GM21825 (cell line): ENCODE measurements around the gene ST6GALNAC5.
A peak's percentile ranks its signal among the peaks of the same experiment; 100 is the strongest.
"Not testable (repeated sequence)": the region's sequence is repeated elsewhere in the genome, so short reads cannot be mapped to it uniquely, and the experiment has no call there.

ENCODE experiments used
- ATAC-seq: cut with Tn5 transposase; IDR thresholded peaks from one replicate; pipeline ENCODE4 v1.9.1; 2021; ENCODE audit warnings: mild to moderate bottlenecking, moderate library complexity; ENCODE audit not compliant: unreplicated experiment

Gene ST6GALNAC5

GRCh38 chr1:76866566-76866965, 714 bp upstream of the ST6GALNAC5 start:
- no peak for ATAC-seq

DNA sequence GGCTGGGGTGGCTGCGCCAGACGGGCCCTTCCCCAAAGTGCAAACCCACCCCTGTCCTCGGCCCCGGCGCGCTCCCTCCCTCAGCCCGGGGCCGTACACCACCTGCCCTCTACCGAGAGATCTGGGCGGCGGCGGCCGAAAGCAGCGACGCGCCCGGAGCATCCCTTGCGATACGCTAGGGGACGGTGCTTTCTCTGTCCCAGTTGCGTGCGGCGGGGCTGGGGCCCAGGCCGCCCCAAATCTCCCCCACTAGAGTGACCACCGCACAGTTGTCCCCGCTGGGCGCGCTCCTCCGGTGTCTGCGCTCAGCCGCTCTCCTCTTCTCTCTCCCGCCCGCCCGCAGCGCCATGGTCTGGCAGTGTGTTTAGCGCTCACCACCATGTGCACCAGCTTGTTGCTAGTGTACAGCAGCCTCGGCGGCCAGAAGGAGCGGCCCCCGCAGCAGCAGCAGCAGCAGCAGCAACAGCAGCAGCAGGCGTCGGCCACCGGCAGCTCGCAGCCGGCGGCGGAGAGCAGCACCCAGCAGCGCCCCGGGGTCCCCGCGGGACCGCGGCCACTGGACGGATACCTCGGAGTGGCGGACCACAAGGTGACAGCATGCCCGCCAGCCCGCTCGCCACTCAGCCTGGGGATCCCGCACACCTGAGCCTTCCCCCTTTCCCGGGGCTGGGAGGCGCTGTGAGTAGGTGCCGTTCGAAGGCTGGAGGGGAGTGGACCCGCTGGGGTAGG, 1.0 kb downstream of the ST6GALNAC5 start:
- ATAC-seq: no peak

DNA sequence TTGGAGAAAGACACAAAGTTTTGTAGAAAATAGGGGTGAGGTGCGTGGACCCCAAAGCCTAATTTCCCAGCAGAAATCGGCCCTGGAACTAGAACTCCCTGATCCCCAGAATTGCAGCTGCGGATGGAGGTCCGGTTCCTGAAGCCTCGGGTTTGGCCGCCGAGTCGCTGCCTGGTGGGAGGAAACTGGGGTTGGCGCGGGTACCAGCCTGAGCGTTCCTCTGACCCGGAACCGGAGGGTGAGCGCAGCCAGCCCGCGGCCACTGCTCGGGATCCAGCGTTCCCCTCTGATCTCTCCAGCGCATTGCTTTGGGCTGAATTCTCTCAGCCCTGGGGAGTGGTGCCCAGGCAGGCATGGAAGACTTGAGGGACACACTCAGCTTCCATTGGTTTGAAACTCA, 1.6 kb downstream of the ST6GALNAC5 start:
- ATAC-seq: no peak

- ATAC-seq: no peak
Measured at GRCh38 chr1:76870037-76870436, 2.8 kb downstream of the ST6GALNAC5 start.

DNA sequence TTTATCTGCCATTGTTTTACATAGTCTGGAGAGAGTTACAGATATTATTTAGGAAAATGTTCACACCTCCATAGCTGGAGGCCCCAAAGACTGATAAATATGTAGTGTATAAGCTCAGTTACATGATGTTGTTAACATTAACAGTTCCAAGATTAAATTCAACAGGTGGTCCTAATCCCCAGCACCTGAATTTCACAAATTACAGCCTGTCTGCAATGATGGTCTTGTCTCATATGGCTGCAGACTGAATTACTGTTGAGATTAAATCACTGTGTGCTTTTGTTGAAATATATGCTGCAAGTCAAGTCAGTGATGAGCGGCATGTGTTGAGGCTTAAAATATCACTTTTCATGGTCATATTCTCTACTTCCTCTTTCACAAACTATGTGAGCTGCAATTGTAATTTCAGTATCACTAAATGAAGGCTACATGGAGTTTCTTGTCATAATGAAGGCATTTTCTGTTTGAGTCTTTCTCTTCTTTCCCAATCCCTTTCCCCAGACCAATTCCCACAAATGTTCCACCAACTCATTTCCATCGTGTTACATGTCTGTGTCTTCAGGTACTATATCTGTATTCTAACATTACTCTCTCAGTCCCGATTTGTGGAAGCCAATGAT, 4.2 kb downstream of the ST6GALNAC5 start:
- ATAC-seq: no peak

- ATAC-seq: no peak
Measured at GRCh38 chr1:76872944-76873343, 5.7 kb downstream of the ST6GALNAC5 start.

DNA sequence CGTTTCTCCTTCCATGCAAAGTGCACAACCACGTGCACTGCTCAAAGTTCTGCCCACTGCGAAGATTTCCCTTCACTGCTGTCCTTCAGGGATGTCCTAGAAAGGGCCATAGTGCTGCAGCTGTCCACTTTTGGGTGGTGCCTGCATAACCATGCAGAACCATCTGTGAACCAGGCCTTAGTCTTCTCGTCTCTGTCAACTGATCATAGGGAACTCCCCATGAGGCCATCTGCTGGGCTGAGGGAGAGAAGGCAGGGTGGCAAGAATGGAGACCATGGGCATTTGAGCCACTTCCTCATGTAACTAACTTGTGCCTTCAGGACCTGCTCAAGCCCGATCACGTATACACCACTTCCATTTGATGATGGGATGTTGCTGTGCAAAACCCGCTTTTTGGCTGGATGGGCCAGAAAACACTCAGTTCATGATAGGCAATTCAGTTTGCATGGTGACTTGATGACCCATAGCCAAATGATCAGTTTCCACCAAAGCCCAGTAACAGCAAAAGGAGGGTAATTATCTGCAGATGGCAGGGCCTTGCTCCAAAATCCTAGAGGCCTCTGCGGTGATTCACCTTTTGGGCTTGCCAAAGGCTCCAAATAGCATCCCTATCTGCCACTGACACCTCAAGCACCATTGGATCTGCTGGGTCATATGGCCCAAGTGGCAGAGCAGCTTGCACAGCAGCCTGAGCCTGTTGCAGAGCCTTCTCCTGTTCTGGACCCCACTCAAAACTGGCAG, 9.5 kb downstream of the ST6GALNAC5 start:
- ATAC-seq: no peak

- ATAC-seq: not testable (repeated sequence)
Measured at GRCh38 chr1:76879014-76879413, 11.7 kb downstream of the ST6GALNAC5 start.

GRCh38 chr1:76881762-76882161, 14.5 kb downstream of the ST6GALNAC5 start:
- no peak for ATAC-seq

DNA sequence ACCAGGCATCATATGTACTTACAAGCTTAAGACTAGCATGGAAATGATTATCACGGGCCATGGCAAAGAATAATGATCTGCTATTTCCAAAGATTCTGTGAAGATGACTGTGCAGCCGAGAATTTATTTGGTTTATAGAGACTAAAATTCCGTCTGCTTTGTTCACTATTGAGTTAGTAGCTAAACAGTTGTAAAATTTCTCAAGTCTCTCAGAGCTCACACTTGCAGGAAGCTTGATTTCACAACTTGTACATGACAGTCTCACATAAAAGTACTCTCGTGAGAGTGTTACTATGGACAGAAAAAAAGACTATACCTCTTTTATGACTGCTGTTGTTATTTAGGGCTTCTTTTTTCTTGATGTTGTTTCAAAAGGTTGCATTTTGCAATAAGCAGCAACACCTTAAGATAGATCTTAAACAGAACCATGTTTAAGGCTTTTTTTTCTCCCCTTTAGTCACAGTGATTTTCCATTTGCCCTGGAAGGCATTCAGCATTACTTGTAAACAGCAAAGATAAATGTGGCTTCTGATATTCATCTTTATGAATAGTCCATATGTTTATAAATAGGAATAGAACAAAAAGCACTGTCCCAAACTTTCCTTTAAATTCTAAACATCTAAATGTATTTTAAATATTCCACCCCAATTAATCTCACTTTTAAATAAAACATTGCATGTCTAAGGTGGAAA, 24.8 kb downstream of the ST6GALNAC5 start:
- no peak for ATAC-seq

- ATAC-seq: no peak
Measured at GRCh38 chr1:76892675-76893074, 25.4 kb downstream of the ST6GALNAC5 start.

GRCh38 chr1:76901158-76901767, 34.0 kb downstream of the ST6GALNAC5 start:
- peak; percentile 90 for ATAC-seq

- no peak for ATAC-seq
Measured at GRCh38 chr1:76905876-76906595, 38.8 kb downstream of the ST6GALNAC5 start.

DNA sequence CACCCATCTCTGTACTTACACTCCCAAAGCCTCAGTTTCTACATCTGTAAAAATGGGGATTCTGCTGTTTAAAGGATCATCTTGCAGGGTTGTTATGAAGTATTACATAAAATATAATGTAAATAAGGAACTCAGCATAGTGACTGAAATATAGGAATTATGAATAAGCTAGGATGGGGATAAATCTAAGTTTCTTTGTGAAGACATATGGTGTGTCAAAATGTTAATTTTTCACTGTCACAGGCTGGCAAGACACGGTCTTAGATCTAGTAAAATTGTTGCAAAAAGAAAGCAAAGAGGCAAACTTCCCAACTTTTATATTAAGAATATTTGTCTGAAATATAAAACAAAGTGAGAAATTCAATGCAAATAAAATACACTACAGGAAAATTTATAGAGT, 42.0 kb downstream of the ST6GALNAC5 start:
- no peak for ATAC-seq

GRCh38 chr1:76919085-76919484, 51.8 kb downstream of the ST6GALNAC5 start:
- ATAC-seq: no peak

- ATAC-seq: no peak
Measured at GRCh38 chr1:76921590-76921989, 54.3 kb downstream of the ST6GALNAC5 start.

DNA sequence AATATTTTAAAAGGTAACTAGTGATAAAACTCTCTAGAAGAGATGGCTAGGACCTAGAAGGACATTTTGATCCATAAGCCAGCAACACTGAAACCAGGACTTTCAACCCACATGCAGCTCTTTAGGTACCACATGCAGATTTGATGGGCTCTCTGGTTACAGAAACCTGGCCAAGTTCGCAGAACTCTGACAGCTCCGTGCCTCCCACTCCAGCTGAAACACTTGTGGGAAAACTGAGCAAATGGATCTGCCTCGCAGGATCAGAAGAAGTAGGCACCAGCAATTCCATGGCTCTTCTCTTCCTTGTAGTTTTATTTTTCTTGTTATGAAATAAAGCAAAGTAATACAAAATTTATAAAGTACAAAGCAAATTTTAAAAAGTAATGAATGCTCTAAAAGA, 58.5 kb downstream of the ST6GALNAC5 start:
- no peak for ATAC-seq

GRCh38 chr1:76928522-76928921, 61.2 kb downstream of the ST6GALNAC5 start:
- ATAC-seq: no peak

DNA sequence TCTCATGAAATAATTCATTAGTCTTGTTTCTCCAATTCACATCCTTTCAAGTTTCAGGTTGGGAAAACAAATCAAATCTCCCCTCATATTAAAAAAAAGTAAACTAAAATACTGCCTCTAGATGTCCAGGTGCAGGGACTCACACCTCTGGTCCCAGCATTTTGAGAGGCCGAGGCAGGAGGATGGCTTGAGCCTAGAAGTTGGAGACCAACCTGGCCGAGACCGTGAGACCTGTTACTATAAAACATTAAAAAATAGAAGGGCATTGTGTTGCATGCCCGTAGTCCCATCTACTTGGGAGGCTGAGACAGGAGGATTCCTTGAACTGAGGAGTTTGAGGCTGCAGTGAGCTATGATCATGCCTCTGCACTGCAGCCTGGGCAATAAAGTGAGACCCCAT, 61.9 kb downstream of the ST6GALNAC5 start:
- no peak for ATAC-seq
